ENCODE data around the gene ZNF436. TPM values are rescaled to one million over a fixed set of nuclear protein-coding genes. Genes with fewer than 3 reads are reported as not detected.

Gene ZNF436
- total RNA-seq = 31.8 and 32.6 TPM in 2 replicates

GRCh38 chr1:23369335-23370013 lies at the start of gene ZNF436:
ZNF436 (minus strand) TSS chr1:23369836; CDS start chr1:23368005, 1,831 bp downstream.

GRCh38 chr1:23344111-23344986 lies 25.3 kb downstream of the ZNF436 start, which contains the start of gene HNRNPR:
HNRNPR (minus strand) TSS chr1:23344284; CDS start chr1:23341008, 3,276 bp downstream.

Other genes starting within 250 kb of the ZNF436 start
- 18.7 and 19.8 TPM in 2 replicates for gene LUZP1, start 201.0 kb downstream of the ZNF436 start, total RNA-seq
- gene HTR1D, start 152.3 kb downstream of the ZNF436 start, total RNA-seq = not detected in 2 replicates
- gene HNRNPR, start 25.6 kb downstream of the ZNF436 start, total RNA-seq = 62.5 and 62.8 TPM in 2 replicates
- 4.1 and 6.0 TPM in 2 replicates for gene TCEA3, start 54.9 kb upstream of the ZNF436 start, total RNA-seq
- 51.4 and 52.9 TPM in 2 replicates for gene ASAP3, start 114.3 kb upstream of the ZNF436 start, total RNA-seq
- gene E2F2, start 161.4 kb upstream of the ZNF436 start, total RNA-seq = 0.06 and 0.15 TPM in 2 replicates
- 148 and 174 TPM in 2 replicates for gene ID3, start 189.7 kb upstream of the ZNF436 start, total RNA-seq